IPS DF 6.9 (cell line): ENCODE measurements around the gene VMP1.
"Not testable (repeated sequence)": the region's sequence is repeated elsewhere in the genome, so short reads cannot be mapped to it uniquely, and the experiment has no call there.

ENCODE experiments used
- DNase-seq: peaks from one replicate; pipeline ENCODE4 v3.0.0-alpha.2; 2013; ENCODE audit warnings: low read depth, low spot score
- H3K27ac ChIP-seq: one replicate; pipeline ENCODE4 v1.5.1; 2013; ENCODE audit warnings: low read length, control low read depth
- H3K27me3 ChIP-seq: 2 replicates; pipeline ENCODE4 v1.6.1; 2013; ENCODE audit warnings: mild to moderate bottlenecking, low read length; ENCODE audit not compliant: control insufficient read depth, insufficient read depth
- H3K36me3 ChIP-seq: 2 replicates; pipeline ENCODE4 v1.6.1; 2013; ENCODE audit warnings: low read length; ENCODE audit not compliant: control insufficient read depth, insufficient read depth
- H3K4me1 ChIP-seq: 2 replicates; pipeline ENCODE4 v1.6.1; 2013; ENCODE audit warnings: low read length; ENCODE audit not compliant: control insufficient read depth, insufficient read depth
- H3K4me3 ChIP-seq: 2 replicates; pipeline ENCODE4 v1.5.1; 2013; ENCODE audit warnings: mild to moderate bottlenecking, low read length
- H3K9me3 ChIP-seq: 2 replicates; pipeline ENCODE4 v1.6.1; 2013; ENCODE audit warnings: low read length, inconsistent platforms; ENCODE audit not compliant: control insufficient read depth, insufficient read depth
- WGBS: extraction: QIAGEN DNeasy Blood & Tissue Kit; methylation state at CpG from one replicate; pipeline ENCODE4 v1.1.7; 2013; ENCODE audit warnings: mixed read lengths, missing lambda C conversion rate; ENCODE audit not compliant: insufficient read length, insufficient coverage; 5-methylcytosine and 5-hydroxymethylcytosine counted together

Gene VMP1

DNA sequence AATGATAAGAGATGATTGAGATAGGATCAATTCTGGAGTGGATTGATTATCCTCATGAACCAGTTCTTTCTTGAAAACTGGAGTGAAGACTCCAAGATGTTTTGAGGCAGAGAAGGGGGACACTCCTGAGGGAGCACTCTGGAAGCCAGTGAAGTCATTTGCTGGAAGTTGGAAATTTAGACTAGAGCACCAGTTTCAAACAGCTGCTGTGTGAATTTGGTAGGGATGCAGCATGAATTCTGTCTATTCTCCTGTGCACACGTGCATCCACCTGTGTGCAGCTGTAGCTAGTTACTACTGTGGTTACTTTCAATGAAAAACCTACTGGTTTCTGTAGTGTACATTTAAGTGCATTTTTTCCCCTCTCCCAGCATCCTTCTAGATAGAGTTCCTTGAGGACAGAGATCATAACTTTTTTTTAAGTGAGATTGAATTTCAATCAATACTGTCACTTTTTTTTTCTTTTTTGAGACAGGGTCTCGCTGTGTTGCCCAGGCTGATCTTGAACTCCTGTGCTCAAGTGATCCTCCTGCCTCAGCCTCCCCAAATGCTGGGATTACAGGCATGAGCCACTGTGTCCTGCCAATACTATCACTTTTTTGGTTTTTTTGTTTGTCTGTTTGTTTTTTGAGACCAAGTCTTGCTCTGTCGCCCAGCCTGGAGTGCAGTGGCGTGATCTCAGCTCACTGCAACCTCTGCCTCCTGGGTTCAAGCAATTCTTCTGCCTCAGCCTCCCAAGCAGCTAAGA is 119.4 kb downstream of the VMP1 start:
- no CpG with 5 or more reads among the region's 4 CpGs for WGBS
- H3K27me3 ChIP-seq: no peaks in the 10 kb centered on the region
- H3K36me3 ChIP-seq: no peaks in the 10 kb centered on the region
- DNase-seq: no peak
- H3K27ac ChIP-seq: no peak overlapping the region
- H3K9me3 ChIP-seq: no peaks in the 10 kb centered on the region
- H3K4me3 ChIP-seq: no peak overlapping the region
- peaks cover 2% of the 10 kb centered on the region; the same call in 1 of the 2 replicates for H3K4me1 ChIP-seq

DNA sequence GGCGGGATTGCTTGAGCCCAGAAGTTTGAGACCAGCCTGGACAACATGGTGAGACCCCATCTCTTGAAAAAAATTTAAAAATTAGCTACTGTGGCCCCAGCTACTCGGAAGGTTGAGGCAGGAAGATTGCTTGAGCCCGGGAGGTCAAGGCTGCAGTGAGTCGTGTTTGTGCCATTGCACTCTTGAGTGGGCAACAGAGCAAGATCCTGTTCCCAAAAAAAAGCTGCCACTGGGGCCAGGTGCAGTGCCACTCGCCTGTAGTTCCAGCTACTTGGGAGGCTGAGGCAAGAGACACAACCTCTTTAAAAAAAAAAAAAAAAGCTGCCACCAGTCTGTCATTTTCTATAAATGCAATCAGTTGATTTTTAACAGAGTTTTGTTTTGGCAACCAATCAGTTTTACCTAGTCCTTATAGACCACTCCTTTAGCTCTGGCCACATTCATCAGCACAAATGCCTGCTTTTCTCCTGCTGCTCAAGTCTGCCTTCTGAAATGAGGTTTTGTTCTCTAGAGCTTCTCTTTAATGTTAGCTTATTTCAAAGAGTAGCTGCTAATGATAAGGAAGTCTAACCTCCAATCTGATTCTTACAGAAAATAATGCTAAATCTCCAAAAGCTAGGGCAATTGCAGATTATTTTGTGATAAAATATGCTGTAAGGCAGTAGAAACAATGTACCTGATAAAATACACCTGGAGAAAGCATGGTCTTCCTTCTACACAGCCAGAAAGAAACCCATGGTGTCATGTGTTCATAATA is 120.4 kb downstream of the VMP1 start:
- no peaks in the 10 kb centered on the region for H3K27me3 ChIP-seq
- no peaks in the 10 kb centered on the region for H3K36me3 ChIP-seq
- DNase-seq: no peak
- WGBS: no CpG with 5 or more reads among the region's 5 CpGs
- no peaks in the 10 kb centered on the region for H3K9me3 ChIP-seq
- no peak overlapping the region for H3K27ac ChIP-seq
- no peak overlapping the region for H3K4me3 ChIP-seq
- peaks cover 2% of the 10 kb centered on the region; the same call in 1 of the 2 replicates for H3K4me1 ChIP-seq

DNA sequence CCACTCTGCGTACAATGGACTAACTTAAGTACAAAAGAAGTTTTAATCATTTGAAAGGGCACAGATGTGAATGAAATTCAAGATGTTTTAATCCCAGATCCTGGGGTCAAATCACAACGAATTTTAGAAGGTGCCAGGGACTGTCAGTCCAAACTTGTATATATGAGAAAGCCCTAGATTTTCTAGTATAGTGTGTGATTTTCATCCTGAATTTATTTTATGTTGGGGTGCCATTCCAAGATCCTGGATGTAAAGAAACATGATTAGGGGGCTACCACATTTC is 121.0 kb downstream of the VMP1 start:
- Histone ChIP-seq H3K27me3 (no peaks in the 10 kb centered on the region), H3K27ac (no peak overlapping the region), H3K36me3 (no peaks in the 10 kb centered on the region), H3K4me1 (peaks cover 2% of the 10 kb centered on the region; the same call in 1 of the 2 replicates), H3K4me3 (no peak overlapping the region), H3K9me3 (no peaks in the 10 kb centered on the region)
- no peak for DNase-seq
- no CpG with 5 or more reads among the region's 2 CpGs for WGBS

DNA sequence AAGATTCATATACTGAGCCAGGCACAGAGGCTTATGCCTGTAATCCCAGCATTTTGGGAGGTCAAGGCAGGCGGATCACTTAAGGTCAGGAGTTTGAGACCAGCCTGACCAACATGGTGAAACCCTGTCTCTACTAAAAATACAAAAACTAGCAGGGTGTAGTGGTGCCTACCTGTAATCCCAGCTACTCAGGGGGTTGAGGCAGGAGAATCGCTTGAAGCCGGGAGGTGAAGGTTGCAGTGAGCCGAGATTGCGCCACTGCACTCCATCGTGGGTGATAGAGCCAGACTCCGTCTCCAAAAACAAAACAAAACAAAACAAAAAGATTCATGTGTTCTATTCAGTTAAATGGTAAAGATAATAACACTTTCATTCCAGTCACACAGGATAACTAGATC is 121.4 kb downstream of the VMP1 start:
- not testable (repeated sequence) for H3K9me3 ChIP-seq, H3K4me3 ChIP-seq, DNase-seq, H3K4me1 ChIP-seq, H3K27me3 ChIP-seq, H3K36me3 ChIP-seq, H3K27ac ChIP-seq
- WGBS: no CpG with 5 or more reads among the region's 7 CpGs

DNA sequence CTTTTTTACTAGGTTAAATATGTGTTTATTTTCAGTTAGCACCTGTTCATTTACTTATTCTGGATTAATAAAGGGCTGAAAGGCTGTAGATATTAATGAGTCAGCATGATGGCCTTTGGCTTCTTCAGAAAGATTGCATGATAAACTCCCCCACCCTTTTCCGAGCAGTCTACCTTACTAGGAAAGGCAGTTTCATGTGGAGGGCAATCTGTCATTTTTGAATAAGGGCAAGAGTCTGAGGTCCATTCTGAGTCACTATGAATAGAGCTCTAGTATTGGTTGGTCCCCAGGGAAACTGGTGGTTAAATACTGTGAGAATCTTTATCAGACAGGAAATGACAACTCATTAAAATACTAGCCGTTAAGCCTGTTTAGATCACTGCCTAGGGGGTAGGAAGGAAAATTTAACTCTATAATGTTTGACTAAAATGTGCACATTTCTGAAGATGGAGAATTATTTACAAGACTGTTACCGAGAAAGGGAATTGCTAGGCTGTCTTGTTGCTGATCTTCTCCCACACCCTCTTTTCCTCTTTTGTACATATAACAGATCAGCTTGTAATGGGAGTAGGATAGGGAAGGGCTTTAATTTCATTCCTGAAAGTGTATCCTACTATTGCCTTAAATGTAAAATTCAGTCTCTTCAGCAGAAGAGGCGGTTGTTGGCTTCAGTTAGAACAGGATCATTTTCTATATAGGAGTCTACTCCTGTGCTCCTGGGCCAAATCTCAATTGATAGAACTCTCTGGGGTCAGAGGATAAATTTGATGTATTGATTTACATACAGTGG is 122.0 kb downstream of the VMP1 start:
- Histone ChIP-seq H3K4me3 (no peak overlapping the region), H3K9me3 (no peaks in the 10 kb centered on the region), H3K27ac (no peak overlapping the region), H3K36me3 (no peaks in the 10 kb centered on the region), H3K27me3 (no peaks in the 10 kb centered on the region), H3K4me1 (peaks cover 2% of the 10 kb centered on the region; the same call in 1 of the 2 replicates)
- DNase-seq: no peak
- WGBS: no CpG with 5 or more reads among the region's 4 CpGs

DNA sequence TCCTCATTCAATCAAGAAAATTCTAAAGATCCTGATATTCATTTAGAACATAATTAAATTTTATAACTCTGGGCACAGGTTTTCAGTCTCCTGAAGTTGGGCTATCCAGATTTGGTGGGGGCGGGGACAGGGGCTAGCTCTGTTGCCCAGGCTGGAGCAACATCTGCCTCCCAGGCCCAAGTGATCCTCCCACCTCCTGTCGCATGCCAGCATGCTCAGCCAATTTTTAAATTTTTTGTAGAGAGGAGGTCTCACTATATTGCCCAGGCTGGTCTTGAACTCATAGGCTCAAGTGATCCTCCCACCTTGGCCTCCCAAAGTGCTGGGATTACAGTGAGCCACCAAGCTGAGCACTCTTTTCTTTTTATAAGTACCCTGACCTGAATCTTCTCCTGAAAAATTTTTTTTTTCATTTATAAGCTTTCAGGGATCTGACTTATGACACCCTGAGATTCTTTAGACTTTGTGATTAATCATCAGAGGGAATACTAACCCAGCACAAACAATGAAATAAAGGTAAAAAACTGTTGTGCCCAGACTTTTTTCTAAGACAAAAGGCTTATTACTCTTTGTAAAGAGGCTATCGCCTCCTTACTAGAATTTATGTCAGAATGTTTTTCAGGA is 122.7 kb downstream of the VMP1 start:
- no CpG with 5 or more reads among the region's 3 CpGs for whole genome bisulfite sequencing
- H3K9me3 ChIP-seq: no peaks in the 10 kb centered on the region
- no peak overlapping the region for H3K4me3 ChIP-seq
- no peaks in the 10 kb centered on the region for H3K27me3 ChIP-seq
- peaks cover 2% of the 10 kb centered on the region; the same call in 1 of the 2 replicates for H3K4me1 ChIP-seq
- H3K36me3 ChIP-seq: no peaks in the 10 kb centered on the region
- no peak overlapping the region for H3K27ac ChIP-seq
- no peak for DNase-seq

DNA sequence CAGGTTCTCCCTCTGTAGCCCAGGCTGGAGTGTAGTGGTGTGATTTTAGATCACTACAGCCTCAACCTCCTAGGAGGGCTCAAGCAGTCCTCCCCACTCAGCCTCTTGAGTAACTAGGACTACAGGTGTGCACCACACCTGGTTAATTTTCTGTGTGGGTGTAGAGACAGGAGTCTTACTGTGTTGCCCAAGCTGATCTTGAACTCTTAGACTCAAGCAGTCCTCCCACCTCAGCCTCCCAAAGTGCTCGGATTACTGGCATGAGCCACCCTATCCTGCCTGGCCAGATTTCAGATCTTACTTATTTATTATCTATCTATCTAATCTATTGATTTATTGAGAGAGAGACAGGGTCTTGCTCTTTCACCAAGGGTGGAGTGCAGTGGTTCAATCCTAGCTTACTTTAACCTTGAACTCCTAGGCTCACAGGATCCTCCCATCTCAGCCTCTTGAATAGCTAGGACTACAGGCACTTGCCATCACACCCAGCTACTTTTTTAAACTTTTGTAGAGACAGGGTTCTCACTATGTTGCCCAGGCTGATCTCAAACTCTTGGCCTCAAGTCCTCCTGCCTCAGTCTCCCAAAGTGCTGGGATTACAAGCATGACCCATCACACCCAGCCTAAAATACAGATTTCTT is 123.5 kb downstream of the VMP1 start:
- Histone ChIP-seq H3K4me3 (no peak overlapping the region), H3K4me1 (no peaks in the 10 kb centered on the region; the same call in 1 of the 2 replicates), H3K27ac (no peak overlapping the region), H3K9me3 (no peaks in the 10 kb centered on the region), H3K27me3 (no peaks in the 10 kb centered on the region), H3K36me3 (no peaks in the 10 kb centered on the region)
- DNase-seq: no peak
- no CpG with 5 or more reads among the region's 1 CpG for WGBS

DNA sequence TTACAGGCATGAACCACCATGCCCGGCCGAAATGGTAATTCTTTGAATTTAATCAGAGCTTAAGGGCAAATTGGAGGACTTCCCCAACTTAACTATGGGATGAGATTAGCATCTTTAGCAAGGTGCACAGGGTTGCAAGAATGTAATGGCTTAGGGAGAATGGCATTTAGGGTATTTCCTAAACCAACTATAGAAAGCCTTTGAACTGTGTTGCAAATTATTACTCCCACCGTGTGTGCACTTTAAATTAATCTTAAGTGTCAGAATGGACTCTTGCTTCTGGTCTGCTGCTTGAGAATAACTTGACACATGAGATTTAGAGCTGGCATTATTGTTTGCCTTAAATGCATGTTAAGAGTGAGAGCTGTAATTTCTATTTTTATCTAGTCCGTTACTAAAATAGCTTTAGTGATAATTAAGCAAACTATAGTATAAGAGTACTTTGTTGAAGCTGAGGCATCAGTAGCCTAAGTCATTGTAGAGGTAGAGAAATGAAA is 125.5 kb downstream of the VMP1 start:
- Histone ChIP-seq H3K9me3 (no peaks in the 10 kb centered on the region), H3K27me3 (no peaks in the 10 kb centered on the region), H3K36me3 (no peaks in the 10 kb centered on the region), H3K27ac (no peak overlapping the region), H3K4me1 (peaks cover 2% of the 10 kb centered on the region; the same call in 1 of the 2 replicates), H3K4me3 (no peak overlapping the region)
- no CpG with 5 or more reads among the region's 4 CpGs for WGBS
- no peak for DNase-seq

DNA sequence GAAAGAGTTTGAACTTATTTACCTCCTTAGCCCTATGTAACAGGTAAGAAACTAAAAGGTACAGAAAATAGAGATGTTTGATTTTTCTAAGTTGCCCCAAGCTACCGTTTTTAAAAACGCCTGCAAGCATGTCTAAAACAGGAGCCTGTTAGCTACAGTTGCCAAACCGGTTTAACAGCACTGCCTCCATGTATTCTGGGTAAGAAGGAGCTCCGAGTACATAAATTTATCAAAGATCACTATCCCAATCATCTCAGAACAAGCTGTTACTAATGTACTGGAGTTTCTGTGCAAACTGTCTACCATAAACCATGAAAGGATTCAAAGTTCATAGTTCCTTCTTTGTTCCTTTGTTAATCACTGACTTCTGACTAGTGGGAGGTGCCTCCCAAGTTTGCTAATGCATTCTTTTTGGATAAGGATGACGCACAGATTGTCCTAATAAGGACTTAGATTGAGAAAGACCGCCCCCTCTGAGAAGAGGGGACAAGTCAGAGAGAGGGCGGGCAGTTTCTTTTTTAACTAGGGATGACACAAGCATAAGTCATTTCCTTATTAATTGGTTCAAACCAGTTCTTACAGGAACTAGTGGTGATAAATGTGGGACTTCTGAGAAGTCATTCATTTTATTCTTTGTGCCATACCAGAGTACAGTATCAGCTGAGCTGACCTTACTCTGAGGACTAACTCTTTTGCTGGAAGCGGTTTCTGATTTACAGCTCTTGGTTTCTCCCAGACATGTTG is 130.0 kb downstream of the VMP1 start:
- Histone ChIP-seq H3K4me3 (peak overlapping the region; percentile 100; the same call in 1 of the 2 replicates), H3K27me3 (no peaks in the 10 kb centered on the region), H3K4me1 (peaks cover 2% of the 10 kb centered on the region; the same call in 1 of the 2 replicates), H3K36me3 (no peaks in the 10 kb centered on the region; the same call in 1 of the 2 replicates), H3K9me3 (no peaks in the 10 kb centered on the region), H3K27ac (no peak overlapping the region)
- WGBS: no CpG with 5 or more reads among the region's 8 CpGs
- peak; percentile 84 for DNase-seq
